ENCODE measurements around the gene CTNND2. TPM values are rescaled to one million over a fixed set of nuclear protein-coding genes. Genes with fewer than 3 reads are reported as not detected.

CTNND2 gene
- total RNA-seq = not detected in 2 replicates

GRCh38 chr5:11904265-11904906, at the start of gene CTNND2:
TSS of gene CTNND2 (minus strand) at chr5:11904446. CDS start at chr5:11903853, 593 bp downstream.

Measured in bronchus fibroblast of lung (primary cell).